ENCODE measurements around the gene GPN2.

DNA sequence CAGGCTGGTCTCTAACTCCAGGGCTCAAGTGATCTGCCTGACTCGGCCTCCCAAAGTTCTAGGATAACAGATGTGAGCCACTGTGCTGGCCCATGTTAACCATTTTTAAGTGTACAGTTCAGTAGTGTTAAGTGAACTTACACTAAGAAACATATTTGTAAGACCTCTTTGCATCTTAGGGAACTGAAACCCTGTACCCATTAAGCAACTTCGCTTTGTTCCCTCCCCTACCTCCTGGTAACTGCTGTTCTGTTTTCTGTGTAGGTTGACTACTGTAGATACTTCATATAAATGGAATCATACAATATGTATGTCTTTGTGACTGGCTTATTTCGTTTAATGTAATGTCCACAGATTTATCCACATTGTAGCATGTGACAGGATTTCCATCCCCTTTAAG is 42.4 kb upstream of the GPN2 start:
- TF ChIP-seq CTCF (IDR thresholded peaks at IDR 0.05) (no peak), POLR2A (IDR thresholded peaks at IDR 0.05) (no peak)

Measured in right lobe of liver (tissue), 4 donors.